Testis (tissue), 3 donors: ENCODE results near the gene CAPN3. TPM values are rescaled to one million over a fixed set of nuclear protein-coding genes. Genes with fewer than 3 reads are reported as not detected.

ENCODE experiments used
- DNase-seq: peaks from one replicate; pipeline ENCODE4 v3.0.0-alpha.2; 2019
- H3K27ac ChIP-seq, 2 donors: fragments of 200-600 bp; sonication (generic); one replicate each; pipeline ENCODE4 v1.5.1; 2019
- H3K27me3 ChIP-seq: fragments of 200-600 bp; sonication (generic); one replicate; pipeline ENCODE4 v1.5.1; 2019
- H3K36me3 ChIP-seq: fragments of 200-600 bp; sonication (generic); one replicate; pipeline ENCODE4 v1.5.1; 2017; ENCODE audit warnings: low read depth; ENCODE audit errors: missing control alignments
- H3K4me1 ChIP-seq: fragments of 200-600 bp; sonication (generic); one replicate; pipeline ENCODE4 v1.5.1; 2019
- H3K4me3 ChIP-seq, 2 donors: fragments of 200-600 bp; sonication (generic); one replicate each; pipeline ENCODE4 v1.5.1; 2017 to 2019
- H3K9me3 ChIP-seq: fragments of 200-600 bp; sonication (generic); one replicate; pipeline ENCODE4 v1.5.1; 2017
- POLR2A ChIP-seq: fragments of 450-650 bp; IDR thresholded peaks from one replicate; pipeline ENCODE4 v1.6.1; 2017; ENCODE audit warnings: antibody characterized with exemption, mild to moderate bottlenecking, moderate library complexity
- WGBS, 2 donors: methylation state at CpG; one replicate each; pipeline ENCODE4 v1.1.5; 2018; 5-methylcytosine and 5-hydroxymethylcytosine counted together
- intact Hi-C: fragments of 100-400 bp; cut with DNase I; formaldehyde crosslinking; loops from one replicate; pipeline ENCODE4 v1.15.1; 2023; ENCODE audit warnings: low total_unique reads
- polyA plus RNA-seq: library from polyadenylated mRNA; stranded (reverse); fragments of 350-450 nt; fragmentation: Illumina TruSeq; extraction: RNeasy Lipid Tissue Mini Kit (QIAGEN cat#74804); gene quantifications from one replicate; pipeline ENCODE4 v1.2.3, GENCODE V29; 2014; ENCODE audit warnings: low read depth, low replicate concordance; ENCODE audit not compliant: insufficient read depth
- total RNA-seq, 2 donors: library from RNA; depleted of rRNA; stranded (reverse); fragments of >200 nt; gene quantifications; one replicate each; pipeline ENCODE4 v1.2.3, GENCODE V29; 2016
- TF ChIP-seq, protein P1 (sequence below), 3 experiments: fragments of 450-650 bp in 2 of 3; fragments of 200-600 bp in 1 of 3; sonication (generic) in 1 of 3; IDR thresholded peaks; one replicate each; pipeline ENCODE4 v1.5.1; 2016 to 2019; ENCODE audit warnings: antibody characterized with exemption in 3 of 3, mild to moderate bottlenecking in 2 of 3, moderate library complexity in 1 of 3

The CAPN3 gene
- total and polyA plus RNA-seq, 3 donors from 2014 or later: 33.6 to 60.4 (median 53.0) TPM

DNA sequence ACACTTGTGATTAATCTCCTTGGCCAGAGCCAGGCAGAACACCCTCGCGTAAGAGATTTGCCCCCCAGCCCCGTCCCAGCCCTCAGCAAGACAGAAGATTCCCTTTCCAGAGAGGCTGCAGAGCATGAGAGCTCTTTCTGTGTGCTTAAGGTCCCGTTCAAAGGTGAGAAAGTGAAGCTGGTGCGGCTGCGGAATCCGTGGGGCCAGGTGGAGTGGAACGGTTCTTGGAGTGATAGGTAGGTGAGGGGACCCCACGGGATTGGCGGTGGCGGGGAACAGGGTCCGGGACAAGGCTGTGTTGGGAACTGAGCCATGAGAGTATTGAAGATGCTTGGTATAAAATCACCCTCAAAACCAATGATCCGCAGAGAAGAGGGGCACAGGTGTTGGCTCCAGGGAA, 34.8 kb downstream of the CAPN3 start:
- intact Hi-C loops: no loop called here
- H3K4me3 ChIP-seq: no peak overlapping the region
- no peak for DNase-seq
- H3K36me3 ChIP-seq: no peaks in the 10 kb centered on the region
- no peak overlapping the region for H3K27ac ChIP-seq
- no peaks in the 10 kb centered on the region for H3K27me3 ChIP-seq
- no peaks in the 10 kb centered on the region for H3K9me3 ChIP-seq
- TF ChIP-seq, protein P1, sequence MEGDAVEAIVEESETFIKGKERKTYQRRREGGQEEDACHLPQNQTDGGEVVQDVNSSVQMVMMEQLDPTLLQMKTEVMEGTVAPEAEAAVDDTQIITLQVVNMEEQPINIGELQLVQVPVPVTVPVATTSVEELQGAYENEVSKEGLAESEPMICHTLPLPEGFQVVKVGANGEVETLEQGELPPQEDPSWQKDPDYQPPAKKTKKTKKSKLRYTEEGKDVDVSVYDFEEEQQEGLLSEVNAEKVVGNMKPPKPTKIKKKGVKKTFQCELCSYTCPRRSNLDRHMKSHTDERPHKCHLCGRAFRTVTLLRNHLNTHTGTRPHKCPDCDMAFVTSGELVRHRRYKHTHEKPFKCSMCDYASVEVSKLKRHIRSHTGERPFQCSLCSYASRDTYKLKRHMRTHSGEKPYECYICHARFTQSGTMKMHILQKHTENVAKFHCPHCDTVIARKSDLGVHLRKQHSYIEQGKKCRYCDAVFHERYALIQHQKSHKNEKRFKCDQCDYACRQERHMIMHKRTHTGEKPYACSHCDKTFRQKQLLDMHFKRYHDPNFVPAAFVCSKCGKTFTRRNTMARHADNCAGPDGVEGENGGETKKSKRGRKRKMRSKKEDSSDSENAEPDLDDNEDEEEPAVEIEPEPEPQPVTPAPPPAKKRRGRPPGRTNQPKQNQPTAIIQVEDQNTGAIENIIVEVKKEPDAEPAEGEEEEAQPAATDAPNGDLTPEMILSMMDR (IDR thresholded peaks at IDR 0.05): no peak
- no peak for TF ChIP-seq POLR2A
- no peaks in the 10 kb centered on the region for H3K4me1 ChIP-seq
- WGBS, 2 donors: 89 to 90% methylated on average over 13 of the region's 13 CpGs

DNA sequence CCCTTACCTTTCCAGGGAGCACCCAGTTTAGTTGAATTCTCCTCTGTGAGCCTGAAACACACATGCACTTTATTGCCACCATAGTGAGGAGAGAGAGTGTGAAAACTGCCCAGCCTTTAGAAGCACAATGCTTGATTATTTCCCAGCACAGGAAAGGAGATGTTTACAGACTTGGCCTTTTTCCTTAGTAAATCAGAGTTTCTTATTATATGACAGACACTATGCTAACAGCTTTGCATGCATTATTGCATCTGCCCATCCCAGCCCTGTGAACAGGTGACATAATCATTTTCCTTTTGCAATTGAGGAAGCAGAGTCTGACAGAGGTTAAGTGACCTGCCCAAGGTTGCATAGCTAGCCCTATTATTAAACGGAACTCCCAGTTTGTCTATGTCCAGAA, 36.5 kb downstream of the CAPN3 start:
- no peaks in the 10 kb centered on the region for H3K36me3 ChIP-seq
- WGBS, 2 donors: 75 to 86% methylated on average over 1 of the region's 1 CpG
- no peaks in the 10 kb centered on the region for H3K27me3 ChIP-seq
- intact Hi-C loops: no loop called here
- no peak overlapping the region for H3K27ac ChIP-seq
- TF ChIP-seq POLR2A: no peak
- TF ChIP-seq, protein P1 (IDR thresholded peaks at IDR 0.05): no peak
- H3K4me1 ChIP-seq: no peaks in the 10 kb centered on the region
- DNase-seq: no peak
- no peak overlapping the region for H3K4me3 ChIP-seq
- H3K9me3 ChIP-seq: no peaks in the 10 kb centered on the region

DNA sequence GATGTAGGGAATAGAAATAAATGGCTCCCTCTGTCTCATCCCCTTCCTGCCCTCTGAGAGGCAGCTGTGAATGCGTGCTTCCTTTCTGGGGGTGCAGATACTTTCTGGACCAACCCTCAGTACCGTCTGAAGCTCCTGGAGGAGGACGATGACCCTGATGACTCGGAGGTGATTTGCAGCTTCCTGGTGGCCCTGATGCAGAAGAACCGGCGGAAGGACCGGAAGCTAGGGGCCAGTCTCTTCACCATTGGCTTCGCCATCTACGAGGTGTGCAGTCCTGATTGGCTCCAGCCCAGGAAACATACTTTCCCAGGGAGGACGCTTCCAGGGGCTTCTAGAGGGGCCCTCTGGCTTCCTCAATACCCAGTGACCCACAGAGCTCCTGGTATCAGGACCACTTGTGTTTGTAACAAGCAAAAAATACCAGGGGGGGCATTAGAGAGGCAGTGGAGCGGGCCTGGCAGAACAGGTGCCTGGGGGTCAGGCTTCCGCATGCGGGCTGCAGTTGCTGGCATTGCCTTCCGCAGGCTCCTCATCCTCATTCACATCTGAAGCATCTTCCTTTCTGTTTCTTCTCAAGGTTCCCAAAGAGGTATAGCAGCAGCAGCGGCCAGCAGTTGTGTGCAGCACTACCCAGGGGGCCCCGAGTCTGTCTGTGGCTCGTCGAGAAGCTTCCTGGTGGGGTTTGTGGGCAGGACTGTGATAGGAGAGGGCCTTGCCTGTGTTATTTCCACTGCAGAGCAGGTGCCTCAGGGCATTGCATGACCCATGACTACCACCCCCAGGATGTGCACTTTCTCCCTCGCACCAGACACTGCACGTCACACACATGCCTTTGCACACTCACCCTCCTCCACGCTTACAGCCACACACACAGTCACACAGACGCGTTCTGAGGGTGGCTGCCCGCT, 42.5 kb downstream of the CAPN3 start:
- 85 to 86% methylated on average over 19 to 24 of the region's 24 CpGs for WGBS, 2 donors
- H3K9me3 ChIP-seq: no peaks in the 10 kb centered on the region
- H3K27me3 ChIP-seq: no peaks in the 10 kb centered on the region
- no peak overlapping the region for H3K4me3 ChIP-seq
- intact Hi-C loops: no loop called here
- H3K36me3 ChIP-seq: no peaks in the 10 kb centered on the region
- H3K27ac ChIP-seq: no peak overlapping the region
- H3K4me1 ChIP-seq: no peaks in the 10 kb centered on the region
- DNase-seq: no peak
- TF ChIP-seq POLR2A: no peak
- TF ChIP-seq, protein P1 (IDR thresholded peaks at IDR 0.05): no peak

DNA sequence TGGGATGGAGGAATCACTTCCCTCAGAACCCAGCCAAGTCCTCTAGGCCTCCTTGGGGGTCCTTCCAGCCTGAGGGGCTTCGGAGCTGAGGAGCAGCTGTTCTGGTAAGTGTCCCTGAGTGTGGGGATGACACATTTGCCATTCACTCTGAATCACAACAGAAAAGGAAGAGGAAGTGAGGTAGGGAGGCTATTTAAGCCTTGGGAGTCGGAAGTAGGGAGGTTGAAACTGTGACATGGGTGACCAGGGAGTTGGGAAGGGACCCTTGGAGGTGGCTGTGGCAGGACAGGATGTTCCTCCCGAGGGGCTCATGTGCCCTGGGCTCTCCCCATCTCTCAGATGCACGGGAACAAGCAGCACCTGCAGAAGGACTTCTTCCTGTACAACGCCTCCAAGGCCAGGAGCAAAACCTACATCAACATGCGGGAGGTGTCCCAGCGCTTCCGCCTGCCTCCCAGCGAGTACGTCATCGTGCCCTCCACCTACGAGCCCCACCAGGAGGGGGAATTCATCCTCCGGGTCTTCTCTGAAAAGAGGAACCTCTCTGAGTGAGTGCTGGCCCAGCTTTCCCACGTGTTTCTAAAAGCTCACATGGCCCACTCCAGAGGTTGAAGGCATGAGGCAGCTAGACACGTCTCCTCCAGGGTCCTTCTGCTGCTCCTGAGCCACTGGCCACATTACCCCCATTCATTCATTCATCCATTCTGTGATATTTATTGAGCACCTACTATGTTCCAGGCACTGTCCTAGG, 43.3 kb downstream of the CAPN3 start:
- Histone ChIP-seq H3K4me1 (no peaks in the 10 kb centered on the region), H3K27me3 (no peaks in the 10 kb centered on the region), H3K36me3 (no peaks in the 10 kb centered on the region), H3K9me3 (no peaks in the 10 kb centered on the region), H3K27ac (no peak overlapping the region), H3K4me3 (no peak overlapping the region)
- no peak for DNase-seq
- TF ChIP-seq, protein P1 (IDR thresholded peaks at IDR 0.05): no peak
- intact Hi-C loops: no loop called here
- WGBS, 2 donors: 88 to 92% methylated on average over 11 to 15 of the region's 15 CpGs
